ENCODE measurements around the gene ATP6V1B1. TPM values are rescaled to one million over a fixed set of nuclear protein-coding genes. Genes with fewer than 3 reads are reported as not detected.

ATP6V1B1 gene
- total RNA-seq, 2 donors from 2014 or later, result not detected

GRCh38 chr2:70937866-70938585 lies 2.3 kb downstream of the ATP6V1B1 start:
- H3K36me3 Mint-ChIP-seq (ENCODE audit: low read depth), result no peaks in the 10 kb centered on the region
- DNase-seq, result peak; percentile 63
- H3K9me3 ChIP-seq (ENCODE audit: control insufficient read depth, low read length), result no peaks in the 10 kb centered on the region
- no peak overlapping the region for H3K4me3 ChIP-seq (ENCODE audit: low read length)
- H3K4me1 ChIP-seq (ENCODE audit: control insufficient read depth, insufficient read depth, low read length), result peaks cover 7% of the 10 kb centered on the region
- peaks cover 45% of the 10 kb centered on the region for H3K27me3 ChIP-seq (ENCODE audit: control insufficient read depth, insufficient read depth, low read length, poor library complexity, severe bottlenecking)
- H3K36me3 ChIP-seq (ENCODE audit: control insufficient read depth, insufficient read depth, low read length), result no peaks in the 10 kb centered on the region
- H3K9me3 Mint-ChIP-seq, result no peaks in the 10 kb centered on the region
- H3K9ac ChIP-seq (ENCODE audit: extremely low read depth, low read length, poor library complexity, severe bottlenecking), result no peak overlapping the region
- TF ChIP-seq CTCF (conservative IDR thresholded peaks at IDR 0.05), result no peak
- H3K4me1 Mint-ChIP-seq, result peaks cover 29% of the 10 kb centered on the region
- H3K27me3 Mint-ChIP-seq (ENCODE audit: insufficient read depth), result peaks cover 69% of the 10 kb centered on the region
- H3K27ac Mint-ChIP-seq, result no peak overlapping the region
- WGBS, 2 experiments (ENCODE audit: insufficient coverage in 1 of 2, insufficient read length in 1 of 2), result 63 to 74% methylated on average over 3 to 9 of the region's 10 CpGs
- H3K27ac ChIP-seq (ENCODE audit: low read depth, low read length), result no peak overlapping the region
- peak overlapping the region; percentile 40 for H3K4me3 Mint-ChIP-seq

- H3K27ac ChIP-seq (ENCODE audit: low read depth, low read length), result no peak overlapping the region
- Mint-ChIP-seq H3K4me3 (peak overlapping the region; percentile 40), H3K27me3 (ENCODE audit: insufficient read depth) (peaks cover 65% of the 10 kb centered on the region), H3K4me1 (peaks cover 29% of the 10 kb centered on the region), H3K9me3 (no peaks in the 10 kb centered on the region), H3K36me3 (ENCODE audit: low read depth) (no peaks in the 10 kb centered on the region), H3K27ac (no peak overlapping the region)
- H3K9me3 ChIP-seq (ENCODE audit: control insufficient read depth, low read length), result no peaks in the 10 kb centered on the region
- WGBS, 2 experiments (ENCODE audit: insufficient coverage in 1 of 2, insufficient read length in 1 of 2), result 47 to 63% methylated on average over 2 to 3 of the region's 3 CpGs
- H3K36me3 ChIP-seq (ENCODE audit: control insufficient read depth, insufficient read depth, low read length), result no peaks in the 10 kb centered on the region
- no peak for DNase-seq
- no peak overlapping the region for H3K4me3 ChIP-seq (ENCODE audit: low read length)
- TF ChIP-seq CTCF (conservative IDR thresholded peaks at IDR 0.05), result no peak
- no peak overlapping the region for H3K9ac ChIP-seq (ENCODE audit: extremely low read depth, low read length, poor library complexity, severe bottlenecking)
- H3K4me1 ChIP-seq (ENCODE audit: control insufficient read depth, insufficient read depth, low read length), result peaks cover 10% of the 10 kb centered on the region
- H3K27me3 ChIP-seq (ENCODE audit: control insufficient read depth, insufficient read depth, low read length, poor library complexity, severe bottlenecking), result peaks cover 47% of the 10 kb centered on the region
These were observed 2.9 kb downstream of the ATP6V1B1 start for GRCh38 chr2:70938586-70938950.

- Histone ChIP-seq H3K4me3 (ENCODE audit: low read length) (no peak overlapping the region), H3K27me3 (ENCODE audit: control insufficient read depth, insufficient read depth, low read length, poor library complexity, severe bottlenecking) (peaks cover 47% of the 10 kb centered on the region), H3K4me1 (ENCODE audit: control insufficient read depth, insufficient read depth, low read length) (peaks cover 10% of the 10 kb centered on the region), H3K36me3 (ENCODE audit: control insufficient read depth, insufficient read depth, low read length) (no peaks in the 10 kb centered on the region), H3K9me3 (ENCODE audit: control insufficient read depth, low read length) (no peaks in the 10 kb centered on the region), H3K9ac (ENCODE audit: extremely low read depth, low read length, poor library complexity, severe bottlenecking) (no peak overlapping the region), H3K27ac (ENCODE audit: low read depth, low read length) (no peak overlapping the region)
- H3K27ac Mint-ChIP-seq, result no peak overlapping the region
- peak overlapping the region; percentile 40 for H3K4me3 Mint-ChIP-seq
- no peak for TF ChIP-seq CTCF (conservative IDR thresholded peaks at IDR 0.05)
- WGBS, 2 experiments (ENCODE audit: insufficient coverage in 1 of 2, insufficient read length in 1 of 2), result 18 to 25% methylated on average over 10 to 30 of the region's 30 CpGs
- H3K27me3 Mint-ChIP-seq (ENCODE audit: insufficient read depth), result peaks cover 69% of the 10 kb centered on the region
- peaks cover 29% of the 10 kb centered on the region for H3K4me1 Mint-ChIP-seq
- H3K9me3 Mint-ChIP-seq, result no peaks in the 10 kb centered on the region
- peak; percentile 87 for DNase-seq
- H3K36me3 Mint-ChIP-seq (ENCODE audit: low read depth), result no peaks in the 10 kb centered on the region
These were observed 3.5 kb downstream of the ATP6V1B1 start for GRCh38 chr2:70939001-70939838.
